OCI-LY7 (cell line): ENCODE measurements around the gene EDAR.

ENCODE experiments used
- EZH2phosphoT487 ChIP-seq: fragments of 200-600 bp; sonication (generic); IDR thresholded peaks from 2 replicates; pipeline ENCODE4 v1.6.1; 2018; ENCODE audit warnings: low read depth, borderline replicate concordance, mild to moderate bottlenecking, mixed run types, antibody characterized with exemption, low read length, moderate library complexity, mixed read lengths
- TF ChIP-seq, protein P1 (sequence below): fragments of 200-600 bp; sonication (generic); conservative IDR thresholded peaks from 2 replicates; pipeline ENCODE4 v1.5.1; 2014; ENCODE audit warnings: mild to moderate bottlenecking, antibody characterized with exemption, low read length, moderate library complexity, mixed read lengths

DNA sequence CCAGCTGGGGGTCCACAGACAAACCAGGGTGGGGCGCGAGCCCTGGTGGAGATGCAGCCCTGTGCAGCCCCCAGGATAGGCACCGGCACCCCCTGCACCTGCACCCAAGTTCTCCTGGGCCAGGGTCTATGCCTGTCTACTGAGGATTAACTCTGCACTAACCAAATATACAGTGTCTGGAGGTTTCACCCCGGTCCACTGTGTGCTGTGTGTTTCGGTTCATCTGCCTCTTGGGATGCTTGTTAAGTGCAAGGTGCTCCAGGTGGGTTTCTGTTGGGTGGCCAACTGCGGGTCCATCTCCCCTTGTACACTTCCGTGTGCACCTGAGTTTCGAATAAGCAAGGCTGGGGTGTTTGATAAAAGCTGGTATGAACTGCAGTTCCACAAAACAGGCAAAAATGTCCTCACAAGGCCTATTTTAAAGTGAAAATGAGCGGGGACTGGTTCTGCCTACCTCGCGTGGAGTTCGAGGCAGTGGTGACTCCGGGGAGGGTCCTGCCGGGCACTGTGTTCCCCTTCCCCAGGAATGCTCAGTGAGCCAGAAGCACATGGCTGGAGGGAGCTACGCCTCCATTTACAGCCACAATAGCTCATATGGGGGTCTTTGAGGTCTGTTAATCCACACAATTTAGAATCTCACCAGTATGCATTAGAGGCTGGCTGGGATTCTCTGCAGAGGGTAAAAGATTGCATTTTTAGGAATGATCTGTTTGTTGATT lies 70.7 kb downstream of the EDAR start:
- TF ChIP-seq, protein P1, sequence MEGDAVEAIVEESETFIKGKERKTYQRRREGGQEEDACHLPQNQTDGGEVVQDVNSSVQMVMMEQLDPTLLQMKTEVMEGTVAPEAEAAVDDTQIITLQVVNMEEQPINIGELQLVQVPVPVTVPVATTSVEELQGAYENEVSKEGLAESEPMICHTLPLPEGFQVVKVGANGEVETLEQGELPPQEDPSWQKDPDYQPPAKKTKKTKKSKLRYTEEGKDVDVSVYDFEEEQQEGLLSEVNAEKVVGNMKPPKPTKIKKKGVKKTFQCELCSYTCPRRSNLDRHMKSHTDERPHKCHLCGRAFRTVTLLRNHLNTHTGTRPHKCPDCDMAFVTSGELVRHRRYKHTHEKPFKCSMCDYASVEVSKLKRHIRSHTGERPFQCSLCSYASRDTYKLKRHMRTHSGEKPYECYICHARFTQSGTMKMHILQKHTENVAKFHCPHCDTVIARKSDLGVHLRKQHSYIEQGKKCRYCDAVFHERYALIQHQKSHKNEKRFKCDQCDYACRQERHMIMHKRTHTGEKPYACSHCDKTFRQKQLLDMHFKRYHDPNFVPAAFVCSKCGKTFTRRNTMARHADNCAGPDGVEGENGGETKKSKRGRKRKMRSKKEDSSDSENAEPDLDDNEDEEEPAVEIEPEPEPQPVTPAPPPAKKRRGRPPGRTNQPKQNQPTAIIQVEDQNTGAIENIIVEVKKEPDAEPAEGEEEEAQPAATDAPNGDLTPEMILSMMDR: no peak
- no peak for TF ChIP-seq EZH2phosphoT487
